ENCODE measurements around the gene ZNF691.
"Not testable (repeated sequence)": the region's sequence is repeated elsewhere in the genome, so short reads cannot be mapped to it uniquely, and the experiment has no call there.

The ZNF691 gene, protein sequence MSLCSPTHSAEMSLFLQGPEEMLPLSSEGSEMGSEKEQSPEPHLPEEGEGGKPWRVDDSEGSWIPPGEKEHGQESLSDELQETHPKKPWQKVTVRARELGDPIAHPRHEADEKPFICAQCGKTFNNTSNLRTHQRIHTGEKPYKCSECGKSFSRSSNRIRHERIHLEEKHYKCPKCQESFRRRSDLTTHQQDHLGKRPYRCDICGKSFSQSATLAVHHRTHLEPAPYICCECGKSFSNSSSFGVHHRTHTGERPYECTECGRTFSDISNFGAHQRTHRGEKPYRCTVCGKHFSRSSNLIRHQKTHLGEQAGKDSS

DNA sequence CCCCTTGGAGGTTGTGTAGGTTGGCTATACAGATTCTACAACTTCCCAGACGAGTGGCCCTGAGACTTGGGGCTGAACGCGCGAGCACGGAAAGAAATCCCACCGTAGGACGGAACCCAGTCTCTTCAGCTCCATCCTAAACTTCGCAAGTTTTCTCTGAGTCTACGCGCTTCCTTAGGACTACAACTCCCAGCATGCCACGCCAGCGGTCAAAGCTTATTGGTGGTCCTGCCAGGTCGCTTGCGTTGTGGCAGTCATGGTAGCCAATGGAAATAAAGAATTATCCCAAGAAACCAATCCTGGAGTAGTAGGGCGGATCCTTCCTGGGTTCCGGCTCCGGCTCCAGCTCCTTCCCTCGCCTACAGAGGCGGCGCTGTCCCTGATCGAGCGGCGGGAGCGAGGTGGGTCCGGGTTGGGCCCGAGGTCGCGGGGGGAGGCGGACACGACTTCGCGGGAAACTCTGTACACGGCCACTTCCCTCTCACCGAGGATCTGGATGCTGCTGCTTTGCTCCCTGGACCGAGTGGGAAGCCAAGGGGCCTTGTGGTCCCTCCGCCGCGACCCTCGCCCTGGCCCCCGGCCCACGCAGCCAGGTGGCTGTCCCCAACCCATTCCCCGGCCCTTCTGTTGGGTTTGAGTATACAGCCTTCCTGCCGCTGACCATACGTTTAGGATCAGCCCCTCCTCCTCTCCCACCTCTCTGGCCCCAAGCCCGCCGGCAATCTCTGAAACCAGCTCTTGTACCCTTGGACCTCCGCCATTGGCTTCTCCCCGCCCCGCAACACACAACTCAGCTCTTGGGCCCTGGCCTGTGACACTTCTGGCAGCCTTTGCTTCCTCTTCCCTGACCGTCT, at the start of gene ZNF691:
Gene ZNF691 (plus strand): TSS at position 357 of the 854 bp plus-strand sequence. CDS start 3,046 bp downstream, outside the sequence.
- DNase-seq (ENCODE audit: low spot score) = peak; percentile 94

DNA sequence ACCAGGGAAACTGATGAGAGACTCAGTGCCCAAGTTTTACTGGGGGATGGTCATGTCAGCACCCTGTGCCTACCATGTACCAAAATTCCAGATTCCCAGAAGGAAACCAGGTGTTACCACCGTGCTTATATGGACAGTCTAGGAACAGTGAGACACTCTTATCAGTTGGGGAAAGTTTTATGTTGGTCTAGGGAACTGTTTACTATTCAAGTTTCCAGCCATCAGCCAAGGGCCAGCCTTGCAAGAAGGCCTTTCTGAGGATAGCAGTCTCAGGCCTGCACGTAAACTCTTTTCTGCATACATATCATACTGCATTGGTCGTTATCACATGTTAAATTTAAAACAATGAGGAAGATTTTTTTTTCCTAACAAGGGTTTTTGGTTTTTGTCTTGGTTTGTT, 49.0 kb upstream of the ZNF691 start:
- DNase-seq (ENCODE audit: low spot score) = no peak

DNA sequence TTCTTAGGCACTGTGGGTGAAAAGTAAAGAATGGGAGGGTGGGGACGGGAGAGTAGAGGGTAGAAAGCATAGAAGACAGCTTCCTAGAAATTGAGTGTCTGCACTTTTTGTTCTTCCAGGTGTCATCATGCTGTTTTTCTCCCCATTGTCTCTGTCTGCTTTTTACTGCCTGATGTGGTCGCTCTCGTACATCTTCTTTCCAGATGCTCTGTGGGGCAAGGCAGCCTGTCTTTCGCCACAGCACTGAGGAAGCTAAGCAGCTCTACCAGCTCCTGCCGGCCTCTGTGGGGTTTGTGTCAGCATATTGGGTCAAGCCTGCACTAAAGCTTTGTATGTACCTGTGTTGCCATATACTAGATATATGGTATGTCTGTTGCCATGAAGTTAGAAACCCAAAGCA, 48.4 kb upstream of the ZNF691 start:
- DNase-seq (ENCODE audit: low spot score) = no peak

DNA sequence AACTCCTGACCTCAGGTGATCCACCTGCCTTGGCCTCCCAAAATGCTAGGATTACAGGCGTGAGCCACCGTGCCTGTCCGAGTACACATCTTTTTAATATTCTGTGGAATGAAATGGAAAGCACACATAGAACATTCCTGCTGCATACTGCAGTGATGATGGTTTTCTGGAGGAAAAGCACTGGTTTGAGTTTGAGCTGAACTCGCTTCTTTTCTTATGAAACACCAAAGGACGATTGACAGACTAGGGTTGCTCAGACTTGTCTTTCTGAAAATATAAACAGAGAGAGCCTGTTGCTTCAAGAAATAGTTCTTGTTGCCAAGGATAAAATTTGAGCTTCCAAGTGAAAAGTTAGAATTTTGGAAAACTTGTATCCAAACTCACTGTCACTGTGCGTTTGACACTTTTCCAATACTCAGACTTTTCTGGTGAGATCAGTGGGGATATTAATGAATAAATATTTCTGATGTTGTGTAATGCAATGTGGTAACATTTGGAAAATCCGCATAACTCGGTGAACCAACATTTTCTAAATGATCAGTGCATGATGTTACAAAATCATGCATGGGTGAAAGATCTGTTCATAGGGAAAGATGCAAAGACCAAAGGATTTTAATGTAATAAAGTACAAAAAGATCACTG, 44.5 kb upstream of the ZNF691 start:
- no peak for DNase-seq (ENCODE audit: low spot score)

DNA sequence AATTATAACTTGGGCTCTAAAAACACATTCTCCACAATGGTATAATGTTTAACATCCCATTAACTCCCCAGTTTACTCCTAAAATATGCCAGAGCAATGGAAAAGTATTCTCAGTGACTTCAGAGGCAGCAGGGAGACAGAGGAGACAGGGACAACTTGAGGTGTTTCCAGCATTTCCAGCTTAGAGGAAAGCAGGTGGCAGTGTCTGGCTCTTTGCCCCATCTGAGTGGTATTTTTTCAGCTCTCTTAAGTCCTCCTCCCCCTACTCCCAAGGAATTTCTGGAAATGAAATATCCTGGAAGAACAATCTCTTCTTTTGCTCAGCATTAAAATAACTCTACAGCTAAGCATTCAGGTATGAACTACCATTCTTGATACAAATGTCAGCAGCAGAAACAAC, 40.2 kb upstream of the ZNF691 start:
- DNase-seq (ENCODE audit: low spot score) = no peak

DNA sequence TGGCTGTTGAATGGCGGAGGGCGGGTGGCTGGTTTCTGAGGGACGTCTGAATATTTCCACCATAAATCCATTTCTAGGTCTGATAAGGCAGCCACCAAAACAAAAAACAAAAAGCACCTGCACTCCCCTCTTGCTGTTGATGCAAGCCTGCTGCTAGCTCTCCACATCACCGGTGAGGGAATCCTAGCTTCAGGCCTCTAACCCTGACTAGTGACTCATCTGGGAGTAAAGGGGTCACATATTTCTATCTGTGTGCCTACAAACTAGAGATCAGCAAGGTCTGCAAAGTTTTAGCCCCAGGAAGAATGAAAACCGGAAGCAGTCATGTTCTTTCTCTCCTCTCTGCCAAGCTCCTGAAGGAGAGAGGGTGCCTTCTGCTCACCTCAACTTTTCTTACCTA, 39.8 kb upstream of the ZNF691 start:
- no peak for DNase-seq (ENCODE audit: low spot score)

DNA sequence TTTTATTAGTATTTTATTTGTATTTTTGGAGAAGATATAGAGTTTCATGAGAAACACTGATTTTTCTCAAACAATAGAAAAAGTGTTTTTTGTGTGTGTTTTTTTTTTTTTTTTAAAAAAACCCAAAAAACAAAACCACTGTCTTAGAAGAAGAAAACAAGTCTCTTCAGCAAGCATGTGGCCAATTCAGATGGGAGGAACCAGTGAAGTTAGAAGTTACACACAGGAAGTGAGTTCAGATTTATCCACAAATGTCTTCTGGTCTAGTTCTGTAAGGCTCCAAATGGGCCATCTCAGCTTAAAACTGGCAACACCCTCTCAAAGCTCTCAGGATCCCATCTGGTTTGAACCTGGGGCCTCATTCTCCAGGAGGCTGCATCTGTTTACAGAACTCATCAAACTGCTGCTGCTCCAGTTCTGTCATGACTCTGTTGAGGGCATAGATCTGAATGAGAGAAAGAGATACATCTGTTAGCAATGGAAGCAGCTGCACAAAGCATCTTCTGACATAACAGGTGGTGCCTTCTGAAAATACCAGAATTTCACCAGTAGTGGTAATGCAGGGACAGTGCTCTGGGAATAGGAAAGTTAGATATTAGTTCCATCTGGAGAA, 39.3 kb upstream of the ZNF691 start:
- DNase-seq (ENCODE audit: low spot score) = no peak

DNA sequence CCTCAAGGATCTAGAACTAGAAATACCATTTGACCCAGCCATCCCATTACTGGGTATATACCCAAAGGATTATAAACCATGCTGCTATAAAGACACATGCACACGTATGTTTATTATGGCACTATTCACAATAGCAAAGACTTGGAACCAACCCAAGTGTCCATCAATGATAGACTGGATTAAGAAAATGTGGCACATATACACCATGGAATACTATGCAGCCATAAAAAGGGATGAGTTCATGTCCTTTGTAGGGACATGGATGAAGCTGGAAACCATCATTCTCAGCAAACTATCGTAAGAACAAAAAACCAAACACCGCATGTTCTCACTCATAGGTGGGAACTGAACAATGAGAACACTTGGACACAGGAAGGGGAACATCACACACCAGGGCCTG, 31.6 kb upstream of the ZNF691 start:
- not testable (repeated sequence) for DNase-seq (ENCODE audit: low spot score)

DNA sequence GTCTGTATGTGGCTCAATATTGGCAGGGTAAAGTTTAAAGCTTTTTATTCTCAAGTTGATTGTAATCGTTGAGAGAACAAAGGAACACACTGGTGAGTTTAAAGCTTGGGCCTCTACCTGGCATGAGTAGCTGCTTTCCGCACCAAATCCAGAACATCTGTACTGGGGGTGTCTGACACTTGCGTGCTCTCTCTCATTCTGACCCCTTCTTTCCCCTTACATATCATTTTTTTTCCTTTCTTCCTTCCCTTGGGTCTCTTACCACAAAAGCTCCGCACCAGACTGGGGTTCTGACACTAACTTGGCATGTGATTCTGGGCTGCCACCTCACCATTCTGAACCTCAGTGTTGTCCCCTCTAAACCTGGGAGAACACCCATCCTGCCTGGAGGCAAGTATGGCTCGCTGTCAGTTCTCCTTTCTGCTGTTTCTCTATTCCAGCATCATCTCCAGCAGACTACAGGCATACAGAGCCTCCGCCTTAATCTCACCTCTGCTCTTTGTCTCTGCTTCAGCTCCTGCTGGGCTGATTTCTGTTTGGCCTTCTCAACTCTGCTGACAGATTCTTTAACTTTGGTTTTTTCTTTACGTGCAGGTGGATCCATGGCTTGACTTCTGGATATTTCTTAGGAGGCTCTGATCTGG, 30.4 kb upstream of the ZNF691 start:
- DNase-seq (ENCODE audit: low spot score) = no peak

DNA sequence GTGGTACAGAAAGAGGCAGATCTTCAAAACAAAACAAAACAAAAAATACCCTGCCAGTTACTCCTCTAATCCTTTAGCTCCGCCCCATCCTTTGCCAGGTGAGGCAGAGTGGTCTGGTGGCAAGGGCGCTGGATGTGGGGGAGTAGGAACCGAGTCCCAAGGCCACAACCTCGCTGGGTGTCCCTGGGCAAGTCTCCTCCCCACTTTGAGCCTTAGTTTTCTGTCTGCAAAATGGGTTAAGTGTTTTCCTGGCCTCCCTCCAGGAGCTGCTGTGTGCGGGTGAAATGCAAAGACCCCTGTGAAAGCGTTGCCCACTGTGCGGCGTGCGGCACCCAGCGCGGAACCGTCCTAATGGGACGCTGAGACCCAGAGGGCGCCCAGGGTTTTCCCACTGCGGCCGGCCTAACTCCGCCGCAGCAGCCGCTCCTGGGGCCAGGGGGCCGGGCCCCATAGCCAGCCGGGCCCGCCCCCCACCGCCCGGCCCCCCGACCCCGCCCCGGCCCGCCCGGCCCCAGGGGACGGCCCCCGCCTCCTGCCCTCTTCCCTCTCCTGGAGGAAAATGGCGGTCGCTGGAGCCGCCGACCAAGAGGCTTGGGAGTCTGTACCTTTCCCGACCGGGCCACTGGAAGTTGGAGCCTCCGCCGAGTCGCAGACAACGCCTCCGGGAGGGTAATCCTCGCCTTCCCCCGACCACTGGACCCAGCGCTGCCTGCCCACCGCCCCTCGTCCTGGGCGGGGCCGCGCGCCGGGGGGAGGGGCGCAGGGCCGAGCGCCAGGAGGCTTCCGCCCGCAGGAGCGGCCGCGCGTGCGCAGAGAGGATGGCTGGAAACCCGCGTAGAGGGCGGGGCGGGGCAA, 29.6 kb upstream of the ZNF691 start, which contains the start of the genes ERMAP and SVBP:
Gene ERMAP (plus strand): TSS at position 538 of the 855 bp plus-strand sequence. CDS start 13,327 bp downstream, outside the sequence.
Gene SVBP (minus strand): TSS at position 813 of the 855 bp plus-strand sequence. CDS start 853 bp downstream, outside the sequence.
- DNase-seq (ENCODE audit: low spot score) = peak; percentile 94

DNA sequence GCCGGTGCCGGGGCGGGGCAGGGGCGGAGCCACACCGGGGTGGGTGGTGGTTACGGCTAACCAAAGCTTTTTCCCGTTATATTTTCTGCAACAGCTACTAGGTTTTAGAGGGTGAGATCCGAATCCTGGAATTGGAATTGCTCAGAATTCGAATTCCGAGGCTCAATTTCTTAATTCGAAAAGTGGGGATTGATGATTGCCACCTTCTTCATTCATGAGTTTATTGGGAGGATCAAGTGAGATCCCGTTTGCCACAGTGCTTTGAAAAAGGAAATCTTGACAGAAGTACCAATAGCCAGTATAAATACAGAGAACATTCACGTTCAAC, 29.0 kb upstream of the ZNF691 start:
- no peak for DNase-seq (ENCODE audit: low spot score)

DNA sequence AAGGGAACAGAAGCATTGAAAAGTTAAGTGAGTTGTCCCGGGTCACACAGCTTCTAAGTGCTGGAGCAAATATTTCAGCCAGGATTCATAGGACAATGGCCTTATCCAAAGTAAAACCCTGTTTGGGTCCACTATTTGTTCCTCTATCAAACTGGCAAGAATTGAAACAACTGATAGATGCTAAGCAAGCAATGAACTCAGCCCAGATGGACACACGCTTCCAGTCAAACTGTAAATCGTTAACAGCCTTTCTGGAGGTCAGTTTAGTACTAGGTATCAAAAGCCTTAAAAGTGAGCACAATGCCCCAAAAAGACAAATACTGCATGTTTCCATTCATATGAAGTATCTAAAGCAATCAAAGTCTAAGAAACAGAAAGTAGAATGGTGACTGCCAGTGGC, 28.4 kb upstream of the ZNF691 start:
- DNase-seq (ENCODE audit: low spot score) = no peak

DNA sequence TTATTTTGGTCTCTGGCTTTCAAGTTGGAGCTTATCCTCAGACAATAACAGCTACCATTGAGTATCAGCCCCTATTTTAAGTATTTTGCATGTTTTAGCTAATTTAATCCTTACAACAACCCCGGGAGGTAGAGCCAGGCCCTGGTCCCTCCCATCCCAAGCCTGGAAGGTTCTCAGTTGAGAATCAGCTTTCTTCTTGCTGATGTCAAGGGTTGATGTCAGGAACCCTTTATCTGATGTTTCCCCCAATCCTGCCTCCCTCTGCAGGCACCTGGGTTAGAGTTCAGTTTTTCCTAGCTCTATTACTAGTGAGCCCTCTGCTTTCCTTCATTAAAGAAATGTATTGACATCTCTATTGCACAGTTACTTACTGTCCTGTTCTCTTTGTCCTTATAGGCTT, 25.6 kb upstream of the ZNF691 start:
- no peak for DNase-seq (ENCODE audit: low spot score)

DNA sequence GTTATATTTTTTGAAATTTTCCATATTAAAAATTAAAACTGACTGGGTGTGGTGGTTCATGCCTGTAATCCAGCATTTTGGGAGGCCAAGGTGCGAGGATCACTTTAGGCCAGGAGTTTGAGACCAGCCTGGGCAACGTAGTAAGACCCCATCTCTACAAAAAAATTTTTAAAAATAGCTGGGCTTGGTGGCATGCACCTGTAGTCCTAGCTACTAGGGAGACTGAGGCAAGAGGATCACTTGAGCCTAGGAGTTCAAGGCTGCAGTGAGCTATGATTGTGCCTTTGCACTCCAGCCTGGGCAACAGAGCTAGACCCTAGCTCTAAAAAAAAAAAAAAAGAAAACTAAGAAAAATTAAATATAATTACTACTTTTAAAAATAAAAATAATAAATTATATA, 24.7 kb upstream of the ZNF691 start:
- DNase-seq (ENCODE audit: low spot score) = no peak

DNA sequence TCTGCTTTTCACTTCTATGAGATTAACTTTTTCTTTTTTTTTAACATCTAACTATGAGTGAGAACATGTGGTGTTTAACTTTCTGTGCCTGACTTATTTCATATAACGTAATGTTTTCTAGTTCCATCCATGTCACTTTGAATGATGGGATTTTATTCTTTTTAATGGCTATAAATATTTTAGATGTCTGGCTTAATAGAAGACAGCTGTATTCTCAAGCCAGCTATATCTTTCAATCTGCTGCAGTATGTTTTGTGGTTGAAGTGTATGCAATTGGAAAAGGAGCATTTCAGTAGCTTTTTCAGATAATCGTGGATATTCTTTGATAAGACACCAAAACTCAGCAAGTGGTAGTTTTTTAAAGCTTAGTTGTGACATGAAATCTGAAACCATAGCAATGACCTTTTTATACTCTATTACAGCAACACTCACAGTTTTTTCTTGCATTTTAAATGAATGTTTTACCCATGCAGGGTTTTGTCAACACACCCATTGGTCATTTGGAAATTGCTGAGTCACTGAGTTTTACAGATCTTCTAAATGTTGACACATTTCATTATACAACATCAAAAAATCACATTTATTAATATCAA, 23.5 kb upstream of the ZNF691 start:
- DNase-seq (ENCODE audit: low spot score) = no peak

DNA sequence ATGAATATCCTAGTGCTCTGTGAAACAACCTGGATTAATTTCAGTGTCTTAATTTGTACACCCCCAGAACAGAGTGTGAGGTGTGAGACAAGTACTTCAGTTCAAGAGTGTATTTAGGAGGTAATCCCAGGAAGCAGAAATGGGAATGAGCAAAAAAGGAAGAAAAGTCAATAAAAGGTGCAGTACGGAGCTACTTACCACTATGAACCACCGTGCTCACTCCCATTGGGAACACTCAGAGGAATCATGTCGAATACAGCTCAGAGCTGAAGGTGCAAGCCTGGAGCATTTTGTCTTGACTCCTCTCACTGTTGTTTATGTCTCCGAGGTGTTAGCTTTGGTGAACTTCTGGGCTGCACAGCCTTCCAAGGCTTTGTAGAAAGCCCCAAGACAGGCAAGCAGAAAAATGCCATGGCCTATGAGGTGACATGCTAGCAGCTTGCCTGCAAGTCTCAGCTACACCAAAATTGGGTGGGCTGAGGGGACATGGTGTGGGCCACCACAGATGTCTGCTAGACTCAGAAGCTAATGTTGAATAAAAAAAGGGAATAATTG, 21.9 kb upstream of the ZNF691 start:
- DNase-seq (ENCODE audit: low spot score) = no peak

DNA sequence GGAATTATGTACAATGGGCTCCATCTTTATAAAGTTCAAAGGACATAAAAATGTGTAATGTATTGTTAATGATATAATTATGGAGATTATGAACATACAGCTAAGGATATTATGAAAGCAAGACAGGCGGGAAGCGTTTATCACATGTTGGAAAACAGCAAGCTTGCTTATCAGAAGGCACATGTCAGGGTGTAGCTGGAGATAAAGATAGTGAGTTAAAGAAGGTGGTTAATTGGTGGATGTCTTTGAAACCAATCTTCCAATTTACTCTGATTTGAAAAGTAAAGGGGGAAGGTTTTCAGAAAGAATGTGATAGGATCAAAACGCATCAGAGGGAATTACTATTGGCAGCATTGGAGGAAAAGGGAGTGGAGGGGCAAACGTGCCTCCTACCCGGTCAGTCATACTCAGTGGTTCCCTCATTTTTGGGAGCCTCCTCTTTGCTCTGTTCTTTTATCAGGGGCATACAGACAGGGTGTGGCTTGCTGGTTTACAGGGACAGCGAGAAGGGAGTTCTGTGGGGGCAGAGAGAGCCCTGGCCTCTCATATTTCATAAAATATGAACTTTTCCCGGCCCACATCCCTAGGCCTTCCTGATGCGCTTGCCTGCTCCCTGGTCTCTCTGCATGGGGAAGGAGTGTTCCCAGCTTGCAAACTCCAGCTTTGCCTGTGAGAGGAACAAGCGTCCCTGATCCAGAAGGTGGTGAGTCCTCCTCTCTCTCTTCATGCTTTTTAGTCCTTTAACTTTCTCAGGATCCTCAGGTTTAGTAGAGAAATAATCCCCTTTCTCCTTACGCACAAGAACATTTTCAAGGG, 21.2 kb upstream of the ZNF691 start:
- DNase-seq (ENCODE audit: low spot score) = no peak

DNA sequence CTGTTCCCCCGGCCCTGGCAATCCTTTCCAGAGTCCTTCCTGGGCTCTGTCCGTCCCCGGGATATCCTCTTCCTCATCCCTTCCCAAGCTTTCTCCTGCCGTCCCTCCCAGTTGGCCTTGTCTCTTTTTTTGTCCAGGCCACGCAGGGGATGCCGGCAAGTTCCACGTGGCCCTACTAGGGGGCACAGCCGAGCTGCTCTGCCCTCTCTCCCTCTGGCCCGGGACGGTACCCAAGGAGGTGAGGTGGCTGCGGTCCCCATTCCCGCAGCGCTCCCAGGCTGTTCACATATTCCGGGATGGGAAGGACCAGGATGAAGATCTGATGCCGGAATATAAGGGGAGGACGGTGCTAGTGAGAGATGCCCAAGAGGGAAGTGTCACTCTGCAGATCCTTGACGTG, 15.8 kb upstream of the ZNF691 start:
- DNase-seq (ENCODE audit: low spot score) = no peak

DNA sequence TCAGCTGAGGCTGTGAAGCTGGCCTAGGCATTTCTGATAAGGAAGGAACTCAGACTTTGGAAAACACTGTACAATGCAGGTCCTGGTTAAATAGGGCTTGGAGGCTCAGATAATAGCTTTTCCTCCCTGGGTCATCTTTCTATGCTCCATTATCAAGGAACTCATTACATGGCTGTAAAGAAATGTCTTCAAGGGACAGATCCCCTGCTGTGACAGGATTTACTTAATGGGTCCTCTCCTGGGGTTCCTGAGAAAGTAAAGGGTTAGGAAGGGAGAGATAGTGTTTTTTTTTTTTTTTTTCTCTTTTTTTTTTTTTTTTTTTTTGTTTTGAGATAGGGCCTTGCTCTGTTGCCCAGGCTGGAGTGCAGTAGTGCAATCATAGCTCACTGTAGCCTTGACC, 15.1 kb upstream of the ZNF691 start:
- DNase-seq (ENCODE audit: low spot score) = no peak
